ENCODE measurements around the gene UQCRFS1.

- TF ChIP-seq, protein P1, sequence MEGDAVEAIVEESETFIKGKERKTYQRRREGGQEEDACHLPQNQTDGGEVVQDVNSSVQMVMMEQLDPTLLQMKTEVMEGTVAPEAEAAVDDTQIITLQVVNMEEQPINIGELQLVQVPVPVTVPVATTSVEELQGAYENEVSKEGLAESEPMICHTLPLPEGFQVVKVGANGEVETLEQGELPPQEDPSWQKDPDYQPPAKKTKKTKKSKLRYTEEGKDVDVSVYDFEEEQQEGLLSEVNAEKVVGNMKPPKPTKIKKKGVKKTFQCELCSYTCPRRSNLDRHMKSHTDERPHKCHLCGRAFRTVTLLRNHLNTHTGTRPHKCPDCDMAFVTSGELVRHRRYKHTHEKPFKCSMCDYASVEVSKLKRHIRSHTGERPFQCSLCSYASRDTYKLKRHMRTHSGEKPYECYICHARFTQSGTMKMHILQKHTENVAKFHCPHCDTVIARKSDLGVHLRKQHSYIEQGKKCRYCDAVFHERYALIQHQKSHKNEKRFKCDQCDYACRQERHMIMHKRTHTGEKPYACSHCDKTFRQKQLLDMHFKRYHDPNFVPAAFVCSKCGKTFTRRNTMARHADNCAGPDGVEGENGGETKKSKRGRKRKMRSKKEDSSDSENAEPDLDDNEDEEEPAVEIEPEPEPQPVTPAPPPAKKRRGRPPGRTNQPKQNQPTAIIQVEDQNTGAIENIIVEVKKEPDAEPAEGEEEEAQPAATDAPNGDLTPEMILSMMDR (IDR thresholded peaks at IDR 0.05), result no peak
- no peak for TF ChIP-seq EZH2 (IDR thresholded peaks at IDR 0.05; ENCODE audit: borderline replicate concordance, insufficient read depth, low read depth, low read length, poor library complexity, severe bottlenecking)
Measured at GRCh38 chr19:29215322-29215845, 2.4 kb upstream of the UQCRFS1 start.

All from B cell (primary cell).